HG03571 (cell line): ENCODE measurements around the gene RAP2A.

ENCODE experiments used
- ATAC-seq: cut with Tn5 transposase; IDR thresholded peaks from one replicate; pipeline ENCODE4 v1.9.1; 2021; ENCODE audit not compliant: unreplicated experiment

The RAP2A gene

DNA sequence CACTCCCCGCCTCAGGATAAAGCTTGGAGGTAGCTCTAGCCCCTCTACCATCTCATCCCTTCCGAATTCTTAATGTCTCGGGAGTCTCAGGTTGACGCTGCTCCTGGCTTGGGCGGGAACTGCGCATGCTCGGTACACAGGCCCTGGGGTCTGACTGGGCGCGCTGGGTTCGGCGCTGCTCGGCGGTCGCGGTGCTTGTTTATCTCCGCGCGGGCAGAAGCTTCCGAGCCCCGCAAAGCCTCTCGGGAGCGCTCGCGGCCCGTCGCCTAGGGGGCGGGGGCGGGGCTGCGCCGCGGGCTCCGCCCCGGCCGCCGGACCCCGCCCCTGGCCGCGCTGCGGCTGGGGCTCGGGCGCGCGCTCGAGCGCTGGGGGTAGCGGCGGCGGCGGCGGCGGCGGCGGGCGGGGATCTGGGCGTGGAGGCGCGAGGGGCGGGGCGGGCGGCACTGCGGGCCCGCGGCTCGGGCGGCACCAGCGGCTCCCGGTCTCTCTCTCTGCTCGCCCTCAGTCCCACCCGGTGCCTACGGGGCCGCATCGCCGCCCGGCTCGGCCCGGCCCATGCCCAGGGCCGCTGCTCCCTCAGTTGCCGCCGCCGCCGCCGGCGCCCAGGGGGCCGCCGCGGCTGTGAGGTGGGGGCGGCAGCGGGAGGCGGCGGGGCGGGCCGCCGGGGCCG lies at the start of gene RAP2A:
Gene RAP2A, plus strand, starts transcription at position 443 of the 670 bp plus-strand sequence. CDS start 302 bp downstream, outside the sequence.
- ATAC-seq, result peak; percentile 41

DNA sequence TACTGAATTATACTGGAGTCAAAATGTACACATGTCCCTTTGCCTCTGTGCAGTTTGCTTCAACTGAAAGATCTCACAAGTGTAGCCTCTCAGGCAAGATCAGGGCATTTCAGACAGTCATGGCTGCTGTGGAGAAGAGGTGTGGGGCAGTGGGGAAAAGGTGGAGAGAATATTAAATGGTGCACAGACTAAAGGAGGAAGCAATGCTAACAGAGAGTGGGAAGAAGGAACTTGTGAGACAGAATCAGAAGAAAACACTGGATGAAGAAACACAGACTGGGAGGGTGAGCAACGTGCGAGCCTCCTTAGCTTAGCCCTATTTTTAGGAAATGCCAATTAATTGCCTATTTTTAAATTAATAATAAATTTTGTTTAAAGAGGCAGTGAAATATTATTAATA lies 49.6 kb upstream of the RAP2A start:
- no peak for ATAC-seq

GRCh38 chr13:97385146-97385545 lies 48.8 kb upstream of the RAP2A start:
- ATAC-seq, result no peak

DNA sequence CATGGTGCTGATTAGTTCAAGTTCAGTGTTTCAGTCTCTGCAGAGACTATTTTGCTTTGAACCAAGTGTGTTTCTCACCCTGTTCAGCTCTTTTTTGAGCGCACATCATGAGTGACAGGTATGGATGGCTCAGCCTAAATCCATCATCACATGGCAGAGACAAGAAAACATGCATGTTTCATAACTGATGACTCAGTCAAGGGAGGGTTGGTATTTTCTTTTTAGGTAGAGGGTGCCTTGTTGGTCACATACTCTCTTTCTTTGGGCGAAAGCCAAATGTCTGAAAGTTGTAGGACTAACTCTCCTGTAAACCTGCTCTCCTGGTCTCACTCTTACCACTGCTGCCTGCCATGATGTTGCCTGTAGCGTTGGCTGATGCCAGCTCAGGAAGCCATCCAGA lies 48.1 kb upstream of the RAP2A start:
- no peak for ATAC-seq

DNA sequence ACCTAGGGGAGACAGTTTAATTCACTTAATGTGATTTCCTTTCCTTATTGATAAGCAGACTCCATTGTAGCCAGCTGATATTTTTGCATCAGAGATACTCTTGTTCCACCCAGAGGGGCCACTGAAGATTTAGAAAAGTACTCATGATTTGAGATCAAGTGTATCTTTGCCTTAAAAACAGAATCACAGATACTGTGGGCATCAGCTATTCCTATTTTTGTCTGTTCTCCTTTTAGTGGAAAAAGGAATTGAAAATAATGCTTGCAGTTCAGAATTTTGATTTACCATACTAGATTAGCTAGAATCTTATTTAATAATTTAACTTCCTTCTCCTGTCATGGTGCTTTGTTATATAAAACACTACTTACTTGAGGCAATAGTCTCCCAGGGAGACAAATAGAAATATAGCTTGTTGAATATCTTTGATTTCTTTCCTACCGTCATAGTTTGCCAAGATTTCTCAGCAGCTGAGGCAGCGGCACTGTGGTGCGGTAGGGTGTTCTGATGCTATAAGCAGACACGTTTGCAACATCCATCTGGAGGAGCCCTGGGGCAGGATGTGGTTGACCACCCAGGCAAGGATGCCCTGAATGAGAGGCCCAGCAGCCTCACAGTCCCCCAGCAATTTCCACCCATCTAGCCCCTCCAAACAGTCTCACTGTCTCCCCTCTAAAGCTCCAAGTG lies 47.0 kb upstream of the RAP2A start:
- ATAC-seq, result no peak

GRCh38 chr13:97387485-97387839 lies 46.5 kb upstream of the RAP2A start:
- ATAC-seq, result no peak

GRCh38 chr13:97387890-97388289 lies 46.1 kb upstream of the RAP2A start:
- ATAC-seq, result no peak

DNA sequence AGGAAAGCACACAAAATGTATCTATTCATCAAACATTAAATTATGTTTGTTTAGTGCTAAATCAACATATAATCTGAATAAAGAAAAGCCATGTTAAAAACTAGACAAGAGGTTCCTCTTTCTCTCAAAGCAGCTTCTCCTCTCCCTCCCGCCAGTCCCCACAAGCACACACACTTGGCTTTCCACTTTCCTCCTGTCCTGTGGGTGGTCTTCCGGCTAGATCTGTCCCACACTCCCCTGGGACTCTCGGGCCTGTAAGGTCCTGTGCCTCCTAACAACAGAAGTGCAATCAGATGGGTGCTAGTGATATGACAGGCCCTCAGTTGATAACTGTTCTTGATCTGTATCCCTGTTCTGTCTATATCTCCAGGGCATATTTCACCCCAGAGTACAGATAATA lies 45.6 kb upstream of the RAP2A start:
- no peak for ATAC-seq

DNA sequence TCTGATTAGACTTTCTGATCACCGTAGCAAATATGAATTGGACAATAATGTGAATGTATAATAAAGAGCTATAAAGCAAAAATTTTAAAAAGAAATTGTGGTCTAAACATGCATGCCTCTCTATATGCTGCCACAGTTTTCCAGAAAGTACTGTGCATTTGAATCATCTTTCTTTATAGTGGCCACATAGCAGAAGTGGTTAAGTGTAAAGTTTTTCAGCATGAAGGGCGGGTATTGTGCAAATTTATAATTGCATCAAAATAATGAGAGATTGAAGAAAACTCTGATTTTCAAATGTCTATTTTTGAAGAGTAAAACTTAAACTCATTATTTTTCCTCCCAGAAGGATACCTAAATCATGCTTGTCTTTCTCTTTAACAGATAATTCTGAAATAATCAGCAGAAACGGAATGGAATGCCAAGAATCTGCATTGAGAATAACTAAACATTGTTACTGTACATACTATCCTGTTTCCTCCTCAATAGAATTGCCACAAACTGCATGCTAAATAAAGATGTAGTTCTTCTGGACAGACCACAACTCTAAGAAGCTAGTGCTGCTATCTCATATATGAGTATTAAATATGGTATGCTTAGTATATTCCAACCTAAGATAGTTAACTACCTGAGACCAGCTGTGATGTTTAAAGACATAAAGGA lies 42.9 kb upstream of the RAP2A start:
- ATAC-seq, result no peak

GRCh38 chr13:97392020-97392419 lies 41.9 kb upstream of the RAP2A start:
- no peak for ATAC-seq

DNA sequence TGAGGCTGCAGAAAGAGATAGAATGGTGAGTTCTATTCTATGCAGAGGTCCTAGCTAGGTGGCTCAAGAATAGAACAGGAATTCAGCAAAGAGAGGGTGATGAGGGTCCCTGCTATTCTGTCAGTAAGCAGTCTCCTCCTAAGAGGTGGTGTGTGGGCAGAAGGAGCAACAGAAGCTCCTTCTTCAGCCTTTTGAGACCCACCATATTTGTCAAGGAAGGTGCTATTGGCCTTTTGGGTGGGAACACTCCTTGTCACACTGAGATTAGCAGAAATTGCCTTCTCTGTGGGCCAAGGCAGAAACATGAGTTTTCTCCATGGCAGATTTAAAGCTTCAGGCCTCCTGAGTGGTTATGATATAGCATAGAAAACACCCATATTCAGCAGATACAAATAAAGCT lies 39.4 kb upstream of the RAP2A start:
- no peak for ATAC-seq

GRCh38 chr13:97395447-97396136 lies 38.4 kb upstream of the RAP2A start:
- ATAC-seq, result no peak

- no peak for ATAC-seq
Measured at GRCh38 chr13:97397267-97397666, 36.7 kb upstream of the RAP2A start.

- no peak for ATAC-seq
Measured at GRCh38 chr13:97401421-97401820, 32.5 kb upstream of the RAP2A start.

DNA sequence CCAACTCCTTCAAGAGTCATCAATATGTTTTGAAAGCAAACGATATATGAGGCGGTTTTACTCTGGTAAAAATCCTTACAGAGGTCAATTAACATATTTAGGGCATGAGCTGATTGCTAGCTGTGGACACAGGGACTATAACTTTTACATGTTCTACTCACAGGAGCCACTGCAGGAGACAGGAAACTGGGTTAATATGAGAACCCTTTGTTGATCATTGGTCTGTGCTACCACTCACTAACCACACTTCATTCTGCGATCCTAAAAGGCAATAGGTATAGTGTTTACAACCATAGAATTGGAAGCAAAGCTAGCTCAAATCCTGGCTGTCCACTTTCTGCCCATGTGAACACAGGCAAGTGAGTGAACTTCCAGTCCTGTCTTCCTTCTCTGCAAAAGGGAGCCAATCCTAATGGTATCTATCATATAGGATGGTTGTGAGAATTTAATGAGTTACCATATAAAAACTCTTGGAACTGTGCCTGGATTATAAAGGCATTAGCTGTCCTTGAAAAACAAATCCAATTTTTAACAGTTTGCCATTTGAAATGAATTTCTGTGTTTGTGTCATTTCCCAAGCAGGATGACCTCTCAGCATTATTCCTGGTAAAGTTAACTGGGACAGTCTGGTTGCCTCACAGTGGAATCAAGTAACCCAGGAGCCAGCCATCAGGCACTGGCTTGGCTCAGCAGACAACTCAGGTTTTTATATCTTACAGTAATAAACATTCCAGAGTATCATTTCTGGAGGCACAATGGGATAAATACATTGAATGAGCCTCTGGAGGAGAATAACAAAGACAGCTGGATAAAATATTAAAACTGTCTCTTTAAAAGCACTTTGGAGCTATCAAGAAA lies 29.8 kb upstream of the RAP2A start:
- peak; percentile 71 for ATAC-seq

DNA sequence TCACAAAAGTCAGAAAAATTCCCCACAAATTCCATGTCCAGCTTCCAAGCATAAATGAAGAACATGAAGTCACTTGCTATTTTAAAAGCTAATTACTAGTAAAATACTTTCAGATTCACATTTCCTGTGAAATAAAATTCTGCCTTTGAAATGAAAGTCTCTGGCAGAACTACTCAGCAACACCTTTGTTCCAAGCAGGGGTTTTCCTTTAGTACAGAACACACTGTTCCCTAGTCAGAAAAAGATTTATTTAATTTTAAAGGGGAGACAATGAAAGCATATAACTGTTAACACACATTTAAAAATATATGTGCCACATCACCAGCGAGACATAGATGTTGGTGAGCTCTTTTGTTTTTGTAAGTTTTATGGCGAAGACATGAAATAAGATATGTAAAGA lies 26.4 kb upstream of the RAP2A start:
- no peak for ATAC-seq

GRCh38 chr13:97408938-97409337 lies 25.0 kb upstream of the RAP2A start:
- no peak for ATAC-seq

- ATAC-seq, result no peak
Measured at GRCh38 chr13:97411984-97412383, 22.0 kb upstream of the RAP2A start.

- no peak for ATAC-seq
Measured at GRCh38 chr13:97413694-97414093, 20.3 kb upstream of the RAP2A start.

- ATAC-seq, result no peak
Measured at GRCh38 chr13:97414392-97414791, 19.6 kb upstream of the RAP2A start.

- no peak for ATAC-seq
Measured at GRCh38 chr13:97417698-97418097, 16.3 kb upstream of the RAP2A start.
